ENCODE data around the gene TBC1D21. TPM values are rescaled to one million over a fixed set of nuclear protein-coding genes. Genes with fewer than 3 reads are reported as not detected.
A peak's percentile ranks its signal among the peaks of the same experiment; 100 is the strongest.

TBC1D21 gene
- total RNA-seq, 1 donor from 2014 or later = not detected

DNA sequence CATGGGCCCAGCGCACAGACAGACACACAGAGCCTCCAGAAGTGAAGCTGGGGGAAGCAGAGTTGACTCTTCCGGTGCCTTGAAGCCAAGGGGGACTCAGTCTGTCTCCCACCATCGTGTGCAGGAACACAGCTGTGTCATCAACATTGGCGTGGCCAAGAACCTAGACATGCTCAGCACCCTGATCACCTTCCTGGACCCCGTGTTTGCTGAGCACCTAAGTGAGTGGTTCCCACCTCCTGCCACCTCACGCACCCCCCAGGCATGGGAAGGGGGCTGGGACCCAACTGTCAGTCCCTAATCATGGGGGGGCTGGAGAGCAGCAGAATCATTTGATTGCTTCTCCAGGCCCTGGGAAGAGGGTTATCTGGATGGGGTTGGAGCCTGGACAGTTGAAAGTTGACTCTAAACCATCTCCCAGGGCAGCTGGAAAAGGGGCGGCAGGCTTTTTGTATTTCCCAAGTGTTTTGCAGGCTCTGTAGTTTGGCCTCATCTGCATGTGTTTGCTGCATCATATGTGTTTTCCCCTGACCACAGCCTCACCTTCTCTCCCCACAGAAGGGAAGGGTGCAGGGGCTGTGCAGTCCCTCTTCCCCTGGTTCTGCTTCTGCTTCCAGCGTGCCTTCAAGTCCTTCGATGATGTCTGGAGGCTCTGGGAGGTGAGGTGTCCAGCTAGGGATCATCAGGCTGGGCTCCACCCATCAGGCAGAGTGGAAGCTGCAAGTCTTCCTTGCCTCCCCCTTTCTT is 12.8 kb downstream of the TBC1D21 start:
- DNase-seq (ENCODE audit: low spot score in 2 of 2) = peak in 1 of 2 donors; percentile 57
- intact Hi-C loops (cut with DNase I) = no loop called here
- H3K4me1 ChIP-seq = no peaks in the 10 kb centered on the region
- no peaks in the 10 kb centered on the region for H3K9me3 ChIP-seq
- no peak for TF ChIP-seq CTCF (IDR thresholded peaks at IDR 0.05)
- no peak overlapping the region for H3K4me3 ChIP-seq
- H3K36me3 ChIP-seq = no peaks in the 10 kb centered on the region
- H3K27me3 ChIP-seq = no peaks in the 10 kb centered on the region
- H3K27ac ChIP-seq = no peak overlapping the region

GRCh38 chr15:73886717-73887345 is 13.5 kb downstream of the TBC1D21 start:
- Histone ChIP-seq H3K36me3 (no peaks in the 10 kb centered on the region), H3K9me3 (no peaks in the 10 kb centered on the region), H3K4me3 (no peak overlapping the region), H3K27me3 (no peaks in the 10 kb centered on the region), H3K27ac (no peak overlapping the region), H3K4me1 (no peaks in the 10 kb centered on the region)
- TF ChIP-seq CTCF (IDR thresholded peaks at IDR 0.05) = no peak
- intact Hi-C loops (cut with DNase I) = no loop called here
- no peak for DNase-seq (ENCODE audit: low spot score in 2 of 2)

DNA sequence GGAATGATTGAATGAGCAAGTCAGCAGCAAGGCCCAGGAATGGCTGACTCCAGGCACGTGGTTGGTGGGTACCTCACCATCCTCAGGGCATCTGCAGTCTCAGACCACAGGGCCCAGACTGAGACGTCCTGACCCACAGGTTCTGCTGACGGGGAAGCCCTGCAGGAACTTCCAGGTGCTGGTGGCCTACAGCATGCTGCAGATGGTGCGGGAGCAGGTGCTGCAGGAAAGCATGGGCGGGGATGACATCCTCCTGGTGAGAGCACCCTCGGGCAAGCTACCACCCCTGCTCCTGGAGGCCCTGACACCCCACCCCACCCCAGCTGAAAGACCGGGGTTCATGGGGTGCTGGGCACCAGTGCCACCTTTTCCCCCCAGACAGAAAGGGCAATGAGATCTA is 14.1 kb downstream of the TBC1D21 start:
- Histone ChIP-seq H3K4me1 (no peaks in the 10 kb centered on the region), H3K9me3 (no peaks in the 10 kb centered on the region), H3K36me3 (no peaks in the 10 kb centered on the region), H3K27ac (no peak overlapping the region), H3K4me3 (no peak overlapping the region), H3K27me3 (no peaks in the 10 kb centered on the region)
- no peak for TF ChIP-seq CTCF (IDR thresholded peaks at IDR 0.05)
- DNase-seq (ENCODE audit: low spot score in 2 of 2) = peak in 1 of 2 donors; percentile 43
- intact Hi-C loops (cut with DNase I) = no loop called here

GRCh38 chr15:73888224-73889041 is 15.1 kb downstream of the TBC1D21 start:
- intact Hi-C loops (cut with DNase I) = no loop called here
- H3K36me3 ChIP-seq = no peaks in the 10 kb centered on the region
- peak in 1 of 2 donors; percentile 34 for DNase-seq (ENCODE audit: low spot score in 2 of 2)
- H3K4me1 ChIP-seq = no peaks in the 10 kb centered on the region
- H3K4me3 ChIP-seq = no peak overlapping the region
- H3K9me3 ChIP-seq = no peaks in the 10 kb centered on the region
- no peaks in the 10 kb centered on the region for H3K27me3 ChIP-seq
- H3K27ac ChIP-seq = no peak overlapping the region
- TF ChIP-seq CTCF (IDR thresholded peaks at IDR 0.05) = no peak

- H3K4me1 ChIP-seq = no peaks in the 10 kb centered on the region
- DNase-seq (ENCODE audit: low spot score in 2 of 2) = no peak
- H3K36me3 ChIP-seq = no peaks in the 10 kb centered on the region
- H3K27ac ChIP-seq = no peak overlapping the region
- intact Hi-C loops (cut with DNase I) = no loop called here
- no peak overlapping the region for H3K4me3 ChIP-seq
- no peaks in the 10 kb centered on the region for H3K27me3 ChIP-seq
- TF ChIP-seq CTCF (IDR thresholded peaks at IDR 0.05) = no peak
- no peaks in the 10 kb centered on the region for H3K9me3 ChIP-seq
Observed at GRCh38 chr15:73889053-73889761, 15.8 kb downstream of the TBC1D21 start.
